ENCODE results near the gene PARD6A. TPM values are rescaled to one million over a fixed set of nuclear protein-coding genes. Genes with fewer than 3 reads are reported as not detected.

Gene PARD6A
- total RNA-seq, 1 experiment from 2014 or later = 10.8 TPM

GRCh38 chr16:67641779-67642708 is 18.7 kb upstream of the PARD6A start:
- H3K36me3 ChIP-seq (ENCODE audit: control insufficient read depth, insufficient read depth, low read length) = peaks cover 7% of the 10 kb centered on the region; the same call in 1 of the 2 replicates
- no TSS peak for BruUV-seq (replicated peaks)
- intact Hi-C loops (cut with micrococcal nuclease; ENCODE audit: unreplicated experiment) (loop anchor here (10.0 kb wide), 1 partner anchor 97 kb away; no protein-coding TSS in a partner anchor), in situ Hi-C loops (cut with HindIII; ENCODE audit: low pct_unique_long_range_greater_than_20kb, low sequenced_read_pairs) (no loop called here)
- no peaks in the 10 kb centered on the region for H3K4me1 ChIP-seq (ENCODE audit: control insufficient read depth, insufficient read depth, low read length)
- DNase-seq (ENCODE audit: low read depth, low spot score) (no peak), ATAC-seq (peak; percentile 39; the same call in 1 of the 2 replicates)
- H3K27me3 ChIP-seq (ENCODE audit: control insufficient read depth, insufficient read depth, low read length) = no peaks in the 10 kb centered on the region
- CTCF ChIA-PET = interaction anchor here (0.6 to 1.0 kb wide), 2 partner anchors 25 to 95 kb away, joined by 3 read pairs; no protein-coding TSS in a partner anchor
- H3K9me3 ChIP-seq (ENCODE audit: control insufficient read depth, insufficient read depth, low read depth, low read length) = no peaks in the 10 kb centered on the region
- TF ChIP-seq CTCF (IDR thresholded peaks at IDR 0.05) (no peak), POLR2AphosphoS5 (IDR thresholded peaks at IDR 0.05; ENCODE audit: low read depth, low read length) (no peak), TCF7L2 (IDR thresholded peaks at IDR 0.05; ENCODE audit: low read depth, low read length) (no peak), SIN3A (IDR thresholded peaks at IDR 0.05; ENCODE audit: borderline replicate concordance, insufficient read depth, low read depth, low read length) (no peak), REST (IDR thresholded peaks at IDR 0.05; ENCODE audit: insufficient read depth in 1 of 2, low read depth in 2 of 2, low read length in 1 of 2) (no peak)
- no peak overlapping the region for H3K4me3 ChIP-seq (ENCODE audit: low read depth in 2 of 2, low read length in 2 of 2)
- H3K27ac ChIP-seq (ENCODE audit: low read length) = no peak overlapping the region
- POLR2A ChIA-PET = no interaction called here

- intact Hi-C loops (cut with micrococcal nuclease; ENCODE audit: unreplicated experiment) (loop anchor here (10.0 kb wide), 1 partner anchor 99 kb away; no protein-coding TSS in a partner anchor), in situ Hi-C loops (cut with HindIII; ENCODE audit: low pct_unique_long_range_greater_than_20kb, low sequenced_read_pairs) (no loop called here)
- Histone ChIP-seq H3K27me3 (ENCODE audit: control insufficient read depth, insufficient read depth, low read length) (no peaks in the 10 kb centered on the region), H3K9me3 (ENCODE audit: control insufficient read depth, insufficient read depth, low read depth, low read length) (no peaks in the 10 kb centered on the region), H3K4me1 (ENCODE audit: control insufficient read depth, insufficient read depth, low read length) (no peaks in the 10 kb centered on the region), H3K27ac (ENCODE audit: low read length) (no peak overlapping the region), H3K36me3 (ENCODE audit: control insufficient read depth, insufficient read depth, low read length) (no peaks in the 10 kb centered on the region), H3K4me3 (ENCODE audit: low read depth in 2 of 2, low read length in 2 of 2) (no peak overlapping the region)
- ATAC-seq (no peak), DNase-seq (ENCODE audit: low read depth, low spot score) (no peak)
- POLR2A ChIA-PET = no interaction called here
- no TSS peak for BruUV-seq (replicated peaks)
- CTCF ChIA-PET = no interaction called here
- TF ChIP-seq TCF7L2 (IDR thresholded peaks at IDR 0.05; ENCODE audit: low read depth, low read length) (no peak), REST (IDR thresholded peaks at IDR 0.05; ENCODE audit: insufficient read depth in 1 of 2, low read depth in 2 of 2, low read length in 1 of 2) (no peak), CTCF (IDR thresholded peaks at IDR 0.05) (no peak), POLR2AphosphoS5 (IDR thresholded peaks at IDR 0.05; ENCODE audit: low read depth, low read length) (no peak), SIN3A (IDR thresholded peaks at IDR 0.05; ENCODE audit: borderline replicate concordance, insufficient read depth, low read depth, low read length) (no peak)
Measured at GRCh38 chr16:67644038-67644437, 16.7 kb upstream of the PARD6A start.
